Measurements from ENCODE around the gene THAP3. TPM values are rescaled to one million over a fixed set of nuclear protein-coding genes. Genes with fewer than 3 reads are reported as not detected.

The THAP3 gene
- total and polyA plus RNA-seq, 2 of the 4 experiments (the other 2 are of a cell fraction), result 14.2 to 14.9 TPM

DNA sequence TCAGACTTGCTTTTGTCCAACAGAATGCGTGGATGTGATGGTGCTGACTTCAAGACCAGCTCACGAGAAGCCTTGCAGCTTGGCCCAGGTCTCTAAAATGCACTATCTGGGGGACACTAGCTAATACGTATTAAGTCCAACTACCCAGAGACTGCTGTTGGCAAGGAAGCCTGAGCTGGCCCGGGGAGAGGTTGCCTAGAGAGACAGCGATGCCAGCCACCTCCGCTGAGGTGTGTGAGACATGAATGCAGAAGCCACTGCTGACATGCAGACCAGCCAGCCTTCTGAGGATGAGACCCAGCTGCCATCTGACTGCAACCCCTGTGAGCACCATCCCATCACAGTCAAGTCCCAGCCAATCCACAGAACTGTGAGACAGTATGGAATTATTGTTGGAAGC, 32.5 kb downstream of the THAP3 start:
- H3K9ac ChIP-seq (ENCODE audit: low read depth, low read length), result no peak overlapping the region
- ChIA-PET CTCF (no interaction called here), POLR2A (ENCODE audit: unreplicated experiment) (no interaction called here)
- dilution Hi-C loops (cut with HindIII; ENCODE audit: low sequenced_read_pairs, unreplicated experiment) (no loop called here), intact Hi-C loops (cut with micrococcal nuclease) (no loop called here), in situ Hi-C loops (cut with MboI; ENCODE audit: low sequenced_read_pairs) (no loop called here)
- H4K8ac ChIP-seq (ENCODE audit: low read depth in 2 of 2, low read length in 2 of 2), result no peak overlapping the region
- TF ChIP-seq, protein P1, sequence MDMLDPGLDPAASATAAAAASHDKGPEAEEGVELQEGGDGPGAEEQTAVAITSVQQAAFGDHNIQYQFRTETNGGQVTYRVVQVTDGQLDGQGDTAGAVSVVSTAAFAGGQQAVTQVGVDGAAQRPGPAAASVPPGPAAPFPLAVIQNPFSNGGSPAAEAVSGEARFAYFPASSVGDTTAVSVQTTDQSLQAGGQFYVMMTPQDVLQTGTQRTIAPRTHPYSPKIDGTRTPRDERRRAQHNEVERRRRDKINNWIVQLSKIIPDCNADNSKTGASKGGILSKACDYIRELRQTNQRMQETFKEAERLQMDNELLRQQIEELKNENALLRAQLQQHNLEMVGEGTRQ (IDR thresholded peaks at IDR 0.05; ENCODE audit: low read depth, low read length), result no peak
- TF ChIP-seq, protein P2, sequence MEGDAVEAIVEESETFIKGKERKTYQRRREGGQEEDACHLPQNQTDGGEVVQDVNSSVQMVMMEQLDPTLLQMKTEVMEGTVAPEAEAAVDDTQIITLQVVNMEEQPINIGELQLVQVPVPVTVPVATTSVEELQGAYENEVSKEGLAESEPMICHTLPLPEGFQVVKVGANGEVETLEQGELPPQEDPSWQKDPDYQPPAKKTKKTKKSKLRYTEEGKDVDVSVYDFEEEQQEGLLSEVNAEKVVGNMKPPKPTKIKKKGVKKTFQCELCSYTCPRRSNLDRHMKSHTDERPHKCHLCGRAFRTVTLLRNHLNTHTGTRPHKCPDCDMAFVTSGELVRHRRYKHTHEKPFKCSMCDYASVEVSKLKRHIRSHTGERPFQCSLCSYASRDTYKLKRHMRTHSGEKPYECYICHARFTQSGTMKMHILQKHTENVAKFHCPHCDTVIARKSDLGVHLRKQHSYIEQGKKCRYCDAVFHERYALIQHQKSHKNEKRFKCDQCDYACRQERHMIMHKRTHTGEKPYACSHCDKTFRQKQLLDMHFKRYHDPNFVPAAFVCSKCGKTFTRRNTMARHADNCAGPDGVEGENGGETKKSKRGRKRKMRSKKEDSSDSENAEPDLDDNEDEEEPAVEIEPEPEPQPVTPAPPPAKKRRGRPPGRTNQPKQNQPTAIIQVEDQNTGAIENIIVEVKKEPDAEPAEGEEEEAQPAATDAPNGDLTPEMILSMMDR (conservative IDR thresholded peaks at IDR 0.05; ENCODE audit: low read depth, low read length), result no peak
- TF ChIP-seq POLR2A (IDR thresholded peaks at IDR 0.05; ENCODE audit: low read depth, low read length), result no peak
- no peak overlapping the region for H3K4ac ChIP-seq (ENCODE audit: low read depth, low read length)
- no peak overlapping the region for H3K27ac ChIP-seq (ENCODE audit: insufficient read depth, low read length)
- peaks cover 11 to 33% of the 10 kb centered on the region in 2 experiments for H3K79me1 ChIP-seq (ENCODE audit: low read depth in 1 of 2, low read length in 2 of 2)
- no peaks in the 10 kb centered on the region for H3K27me3 ChIP-seq (ENCODE audit: control insufficient read depth, insufficient read depth, low read length)
- H3K9me3 ChIP-seq (ENCODE audit: control insufficient read depth, insufficient read depth, low read length), result no peaks in the 10 kb centered on the region
- H3K4me1 ChIP-seq (ENCODE audit: control insufficient read depth, insufficient read depth, low read length), result peaks cover 1% of the 10 kb centered on the region
- 0 out of 2 replicates have a peak, but pooled peaks cover 2% of the 10 kb centered on the region for H4K20me1 ChIP-seq (ENCODE audit: insufficient read depth, low read length)
- no peak overlapping the region for H3K14ac ChIP-seq (replicated peaks; ENCODE audit: low read depth, low read length)
- H3K4me2 ChIP-seq (ENCODE audit: low read depth, low read length), result no peak overlapping the region
- no peak overlapping the region for H3K18ac ChIP-seq (ENCODE audit: low read depth, low read length)
- no peak overlapping the region for H2AK9ac ChIP-seq (replicated peaks; ENCODE audit: low read depth, low read length, poor library complexity)
- H4K5ac ChIP-seq (ENCODE audit: low read depth, low read length), result no peak overlapping the region
- H3K9me1 ChIP-seq (ENCODE audit: insufficient read depth, low read length), result peaks cover 11% of the 10 kb centered on the region
- H3K36me3 ChIP-seq (ENCODE audit: control insufficient read depth, insufficient read depth, low read length), result peaks cover 24% of the 10 kb centered on the region
- no peak overlapping the region for H3K23ac ChIP-seq (ENCODE audit: low read depth, low read length)
- no peak overlapping the region for H2BK20ac ChIP-seq (ENCODE audit: low read depth, low read length)
- H2BK120ac ChIP-seq (ENCODE audit: low read depth, low read length), result no peak overlapping the region
- H3K4me3 ChIP-seq (ENCODE audit: insufficient read depth, low read depth, low read length), result no peak overlapping the region
- H2AFZ ChIP-seq (replicated peaks; ENCODE audit: low read length, poor library complexity), result no peak overlapping the region
- no TSS peak for BruUV-seq (replicated peaks)
- no peak overlapping the region for H2AK5ac ChIP-seq (ENCODE audit: low read depth, low read length)
- H4K91ac ChIP-seq (ENCODE audit: insufficient read depth, low read depth, low read length), result no peak overlapping the region
- no peak for ATAC-seq (ENCODE audit: low read depth)
- WGBS, 2 experiments (ENCODE audit: extremely low coverage in 2 of 2, insufficient read length in 1 of 2), result 100% methylated on average over 2 of the region's 6 CpGs; no CpG with 5 or more reads in 1 of the 2 experiments
- no peak overlapping the region for H2BK15ac ChIP-seq (ENCODE audit: low read depth, low read length)
- H3K56ac ChIP-seq (ENCODE audit: extremely low read depth, insufficient read depth, low read length), result no peak overlapping the region
- no peak overlapping the region for H2BK5ac ChIP-seq (ENCODE audit: low read depth, low read length, poor library complexity, severe bottlenecking)
- no peak for DNase-seq
